Measurements from ENCODE around the gene FBXL17. TPM values are rescaled to one million over a fixed set of nuclear protein-coding genes. Genes with fewer than 3 reads are reported as not detected.

Gene FBXL17
- total RNA-seq, 1 donor from 2014 or later = 8.2 TPM

DNA sequence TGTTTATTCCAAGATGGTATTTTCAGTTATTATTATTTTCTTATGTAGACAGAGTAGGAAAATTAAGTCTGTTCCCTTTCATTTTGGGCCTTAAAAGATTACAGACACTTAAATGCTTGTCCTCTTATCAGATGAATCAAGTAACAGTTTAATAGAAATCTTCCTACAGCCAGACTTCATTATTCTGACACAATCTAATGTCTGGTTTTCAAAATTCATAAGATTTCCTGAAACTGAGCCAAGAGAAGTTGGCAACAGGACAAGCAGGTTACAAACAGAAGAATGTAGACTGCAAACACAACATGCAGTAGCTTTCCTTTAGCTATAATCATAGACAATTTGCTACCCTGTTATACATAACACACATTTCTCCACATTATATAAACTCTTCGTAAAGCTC lies 130.5 kb downstream of the FBXL17 start:
- no peaks in the 10 kb centered on the region for H3K36me3 Mint-ChIP-seq (ENCODE audit: low read depth)
- no peak overlapping the region for H3K4me3 Mint-ChIP-seq
- intact Hi-C loops (cut with micrococcal nuclease) = no loop called here
- no peak for DNase-seq (ENCODE audit: low spot score)
- no peaks in the 10 kb centered on the region for H3K9me3 Mint-ChIP-seq
- H3K27ac Mint-ChIP-seq = no peak overlapping the region
- H3K4me1 Mint-ChIP-seq (ENCODE audit: low read depth) = no peaks in the 10 kb centered on the region
- H3K27me3 Mint-ChIP-seq (ENCODE audit: insufficient read depth) = peaks cover 3% of the 10 kb centered on the region

DNA sequence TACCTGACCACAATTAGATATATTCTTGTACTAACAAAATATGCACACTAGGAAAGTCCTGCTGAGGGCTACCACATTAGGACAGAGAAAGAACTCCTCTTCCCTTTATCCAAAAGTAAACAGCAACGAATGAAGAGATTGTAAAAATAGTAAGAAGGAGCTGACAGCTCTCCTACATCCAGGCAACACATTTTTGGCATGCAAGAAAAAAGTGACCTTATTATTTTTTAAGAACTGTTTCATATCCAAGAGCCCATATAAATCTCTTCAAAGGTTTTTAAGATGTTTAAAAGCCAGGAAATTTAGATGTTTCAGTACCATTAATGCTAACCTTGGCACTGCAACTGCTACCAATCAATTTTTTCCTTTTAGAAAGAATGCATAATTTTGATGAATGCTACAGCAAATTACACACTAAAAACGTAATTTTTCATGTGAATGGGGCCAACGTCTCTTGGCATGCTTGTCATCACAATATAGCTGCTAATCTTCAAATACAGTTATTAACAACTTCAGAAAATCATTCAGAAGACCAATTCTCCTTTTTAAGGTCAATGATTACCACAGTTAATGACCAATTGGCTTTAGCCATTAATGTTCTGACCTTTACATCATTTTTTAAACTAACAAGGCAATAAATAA lies 132.0 kb downstream of the FBXL17 start:
- H3K4me3 Mint-ChIP-seq = no peak overlapping the region
- H3K9me3 Mint-ChIP-seq = no peaks in the 10 kb centered on the region
- no peak for DNase-seq (ENCODE audit: low spot score)
- intact Hi-C loops (cut with micrococcal nuclease) = no loop called here
- H3K4me1 Mint-ChIP-seq (ENCODE audit: low read depth) = no peaks in the 10 kb centered on the region
- H3K36me3 Mint-ChIP-seq (ENCODE audit: low read depth) = no peaks in the 10 kb centered on the region
- H3K27ac Mint-ChIP-seq = no peak overlapping the region
- peaks cover 3% of the 10 kb centered on the region for H3K27me3 Mint-ChIP-seq (ENCODE audit: insufficient read depth)

DNA sequence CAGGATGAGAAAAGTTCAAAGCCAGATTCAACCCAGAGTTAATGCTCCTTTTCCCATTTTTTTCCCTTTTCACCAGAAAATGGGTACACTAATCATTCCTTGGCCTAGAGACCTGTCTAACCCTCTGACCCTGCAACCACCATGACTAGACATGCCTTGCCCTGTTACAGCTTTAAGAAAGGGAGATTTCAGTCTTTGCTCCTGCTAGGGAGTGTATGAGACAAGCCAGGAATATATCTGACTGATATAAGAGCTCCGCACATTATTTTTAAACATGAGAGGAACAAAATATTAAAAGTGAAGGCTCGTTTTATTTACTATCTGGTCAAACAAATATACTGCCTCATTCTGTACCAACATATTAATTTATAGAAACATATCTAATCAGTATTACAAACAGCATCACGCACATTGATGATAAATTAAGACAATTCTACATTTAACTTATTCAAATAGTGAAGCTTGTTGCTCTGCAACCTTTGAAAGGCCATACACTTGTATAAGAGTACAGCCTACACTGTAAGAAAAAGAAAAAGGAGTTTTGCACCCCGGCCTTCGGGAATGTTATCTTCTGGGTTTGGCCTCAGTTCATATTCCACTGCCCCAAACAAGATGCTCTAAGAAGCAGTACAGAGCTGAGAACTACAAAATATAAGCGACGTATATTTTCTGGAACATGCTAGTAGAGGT lies 132.7 kb downstream of the FBXL17 start:
- Mint-ChIP-seq H3K9me3 (no peaks in the 10 kb centered on the region), H3K27me3 (ENCODE audit: insufficient read depth) (peaks cover 3% of the 10 kb centered on the region), H3K4me1 (ENCODE audit: low read depth) (no peaks in the 10 kb centered on the region), H3K27ac (no peak overlapping the region), H3K4me3 (no peak overlapping the region), H3K36me3 (ENCODE audit: low read depth) (no peaks in the 10 kb centered on the region)
- no peak for DNase-seq (ENCODE audit: low spot score)
- intact Hi-C loops (cut with micrococcal nuclease) = no loop called here

DNA sequence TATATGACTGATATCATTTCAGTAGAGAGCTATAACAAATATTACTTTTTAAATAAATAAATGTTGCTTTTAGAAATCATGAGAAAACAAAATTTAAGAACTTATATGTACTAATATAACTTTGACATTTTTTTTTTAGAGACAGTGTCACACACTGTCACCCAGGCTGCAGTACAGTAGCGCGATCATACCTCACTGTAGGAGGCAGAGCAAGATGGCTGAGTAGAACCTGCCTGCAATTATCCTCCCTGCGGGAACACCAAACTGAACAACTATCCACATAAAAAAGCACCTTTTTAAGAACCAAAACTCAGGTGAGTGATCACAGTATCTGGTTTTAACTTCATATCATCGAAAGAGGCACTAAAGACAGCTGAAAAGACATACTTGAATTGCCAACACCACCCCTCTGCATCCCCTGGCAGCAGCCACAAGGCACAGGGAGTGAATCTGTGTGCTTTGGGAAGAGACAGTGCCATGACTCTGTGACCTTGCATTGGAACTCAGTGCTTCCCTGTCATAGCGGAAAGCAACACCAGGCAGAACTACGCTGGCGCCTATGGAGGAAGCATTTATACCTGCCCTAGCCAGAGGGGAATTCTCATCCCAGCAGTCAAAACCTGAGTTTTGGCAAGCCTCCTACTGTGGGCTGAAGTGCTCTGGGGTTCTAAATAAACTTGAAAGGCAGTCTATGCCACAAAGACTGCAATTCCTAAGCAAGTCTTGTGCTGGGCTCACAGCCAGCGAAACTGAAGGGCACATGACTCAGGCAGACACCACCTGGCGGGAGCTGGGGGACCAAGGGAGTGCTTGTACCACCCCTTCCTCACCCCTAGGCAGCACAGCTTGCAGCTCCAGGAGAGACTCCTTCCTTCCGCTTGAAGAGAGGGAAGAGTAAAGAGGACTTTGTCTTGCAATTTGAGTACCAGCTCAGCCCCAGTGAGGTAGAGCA lies 142.7 kb downstream of the FBXL17 start:
- Mint-ChIP-seq H3K27me3 (ENCODE audit: insufficient read depth) (no peaks in the 10 kb centered on the region), H3K4me3 (no peak overlapping the region), H3K36me3 (ENCODE audit: low read depth) (no peaks in the 10 kb centered on the region), H3K4me1 (ENCODE audit: low read depth) (no peaks in the 10 kb centered on the region), H3K9me3 (peaks cover 5% of the 10 kb centered on the region), H3K27ac (no peak overlapping the region)
- DNase-seq (ENCODE audit: low spot score) = no peak
- intact Hi-C loops (cut with micrococcal nuclease) = no loop called here

DNA sequence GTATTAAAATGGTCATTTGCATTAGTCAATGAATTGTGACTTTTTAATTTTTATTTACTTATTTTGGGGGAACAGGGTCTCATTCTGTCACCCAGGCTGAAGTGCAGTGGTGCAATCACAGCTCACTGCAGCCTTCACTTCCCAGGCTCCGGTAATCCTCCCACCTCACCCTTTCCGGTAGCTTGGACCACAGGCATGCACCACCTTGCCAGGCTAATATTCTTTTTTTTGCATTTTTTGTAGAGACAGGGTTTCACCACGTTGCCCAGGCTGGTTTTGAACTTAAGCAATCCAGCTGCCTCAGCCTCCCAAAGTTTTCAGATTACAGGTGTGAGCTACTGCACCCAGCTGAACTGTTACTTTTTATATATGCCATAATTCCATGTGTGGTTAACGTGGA lies 143.4 kb downstream of the FBXL17 start:
- no peak for DNase-seq (ENCODE audit: low spot score)
- Mint-ChIP-seq H3K9me3 (peaks cover 5% of the 10 kb centered on the region), H3K36me3 (ENCODE audit: low read depth) (no peaks in the 10 kb centered on the region), H3K4me3 (no peak overlapping the region), H3K27ac (no peak overlapping the region), H3K4me1 (ENCODE audit: low read depth) (no peaks in the 10 kb centered on the region), H3K27me3 (ENCODE audit: insufficient read depth) (no peaks in the 10 kb centered on the region)
- intact Hi-C loops (cut with micrococcal nuclease) = no loop called here

DNA sequence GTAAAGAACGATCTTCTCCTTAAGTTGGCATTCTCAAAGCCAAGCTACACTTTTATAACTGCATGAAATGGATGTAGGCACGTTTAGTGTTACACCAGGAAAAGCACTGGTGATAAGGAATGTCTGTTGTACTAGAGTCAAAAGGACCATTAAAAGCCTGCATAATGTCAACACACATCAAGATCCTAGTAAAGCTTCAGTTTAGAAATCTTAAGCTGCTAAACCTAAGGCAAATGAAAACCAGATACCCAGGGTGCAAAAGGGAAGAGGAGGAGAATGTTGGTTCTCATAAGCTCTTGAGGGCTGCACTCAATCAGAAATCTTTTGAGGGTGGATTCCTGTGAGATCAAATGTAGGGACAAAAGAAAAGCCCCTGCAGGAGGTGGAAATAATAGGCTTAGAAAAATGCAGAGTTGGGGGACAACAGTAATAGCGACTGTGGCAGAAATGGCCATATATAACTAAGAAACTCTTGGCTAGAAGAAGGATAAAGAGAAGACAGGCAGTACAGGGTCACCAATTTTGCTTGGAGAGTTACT lies 148.2 kb downstream of the FBXL17 start:
- H3K4me3 Mint-ChIP-seq = no peak overlapping the region
- no peak for DNase-seq (ENCODE audit: low spot score)
- intact Hi-C loops (cut with micrococcal nuclease) = no loop called here
- peaks cover 5% of the 10 kb centered on the region for H3K9me3 Mint-ChIP-seq
- no peaks in the 10 kb centered on the region for H3K36me3 Mint-ChIP-seq (ENCODE audit: low read depth)
- H3K27ac Mint-ChIP-seq = no peak overlapping the region
- H3K27me3 Mint-ChIP-seq (ENCODE audit: insufficient read depth) = no peaks in the 10 kb centered on the region
- no peaks in the 10 kb centered on the region for H3K4me1 Mint-ChIP-seq (ENCODE audit: low read depth)

DNA sequence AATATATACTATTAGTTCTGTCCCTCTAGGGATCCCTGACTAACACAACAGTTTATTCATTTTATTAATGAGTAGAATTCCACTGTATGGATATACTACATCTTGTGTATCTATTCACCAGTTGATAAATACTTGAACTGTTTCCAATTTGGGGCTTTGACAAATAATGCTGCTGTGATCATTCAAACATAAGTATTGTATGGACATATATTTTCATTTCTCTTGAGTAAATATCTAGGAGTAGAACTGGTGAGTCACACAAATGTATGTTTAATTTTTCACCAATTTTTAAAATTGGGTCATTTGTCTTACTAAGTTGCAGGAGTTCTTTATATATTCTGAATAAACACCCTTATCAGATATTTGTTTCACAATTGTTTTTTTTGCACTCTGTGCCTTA lies 149.1 kb downstream of the FBXL17 start:
- H3K27ac Mint-ChIP-seq = no peak overlapping the region
- no peaks in the 10 kb centered on the region for H3K4me1 Mint-ChIP-seq (ENCODE audit: low read depth)
- no peaks in the 10 kb centered on the region for H3K36me3 Mint-ChIP-seq (ENCODE audit: low read depth)
- H3K9me3 Mint-ChIP-seq = peaks cover 5% of the 10 kb centered on the region
- intact Hi-C loops (cut with micrococcal nuclease) = no loop called here
- H3K4me3 Mint-ChIP-seq = no peak overlapping the region
- no peaks in the 10 kb centered on the region for H3K27me3 Mint-ChIP-seq (ENCODE audit: insufficient read depth)
- DNase-seq (ENCODE audit: low spot score) = no peak

DNA sequence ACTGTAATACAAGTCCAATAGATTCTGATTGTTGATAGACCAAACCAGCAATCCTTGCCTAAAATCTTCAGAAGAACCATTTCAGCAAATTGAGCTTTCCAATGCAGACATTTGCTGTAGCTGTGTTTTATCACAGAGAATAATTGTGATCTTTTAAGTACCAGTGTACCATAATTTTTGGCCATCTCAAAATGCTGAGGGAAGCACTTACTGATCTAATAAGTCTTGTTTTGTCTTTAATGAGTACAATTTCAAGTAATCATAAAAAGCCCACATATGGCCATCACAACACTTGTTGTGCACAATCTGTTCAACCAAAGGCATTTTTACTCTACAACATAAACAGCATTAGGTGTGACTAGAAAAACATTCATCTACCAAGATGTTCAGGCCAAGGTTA lies 159.9 kb downstream of the FBXL17 start:
- Mint-ChIP-seq H3K27ac (no peak overlapping the region), H3K4me1 (ENCODE audit: low read depth) (no peaks in the 10 kb centered on the region), H3K9me3 (peaks cover 12% of the 10 kb centered on the region), H3K27me3 (ENCODE audit: insufficient read depth) (no peaks in the 10 kb centered on the region), H3K36me3 (ENCODE audit: low read depth) (no peaks in the 10 kb centered on the region), H3K4me3 (no peak overlapping the region)
- intact Hi-C loops (cut with micrococcal nuclease) = no loop called here
- DNase-seq (ENCODE audit: low spot score) = no peak

DNA sequence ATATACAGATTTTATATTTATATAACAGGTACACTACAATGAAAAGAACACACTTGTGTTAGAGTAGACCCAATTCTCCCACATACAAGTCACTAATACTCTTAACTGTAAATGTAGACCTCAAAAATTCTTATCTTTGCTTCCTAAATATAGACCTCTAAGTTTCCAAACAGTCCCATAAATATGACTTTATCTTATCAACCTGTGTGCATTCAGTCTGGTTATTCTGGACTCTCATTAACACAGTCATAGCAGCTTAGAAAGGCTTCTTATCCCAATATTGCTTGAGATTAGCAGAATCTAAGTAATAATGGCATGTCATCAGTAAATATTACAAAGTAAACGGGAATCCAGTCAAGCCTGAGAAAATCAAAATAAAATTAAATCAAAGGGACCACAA lies 161.1 kb downstream of the FBXL17 start:
- no peaks in the 10 kb centered on the region for H3K4me1 Mint-ChIP-seq (ENCODE audit: low read depth)
- intact Hi-C loops (cut with micrococcal nuclease) = no loop called here
- no peak overlapping the region for H3K27ac Mint-ChIP-seq
- H3K36me3 Mint-ChIP-seq (ENCODE audit: low read depth) = no peaks in the 10 kb centered on the region
- no peaks in the 10 kb centered on the region for H3K27me3 Mint-ChIP-seq (ENCODE audit: insufficient read depth)
- no peak overlapping the region for H3K4me3 Mint-ChIP-seq
- H3K9me3 Mint-ChIP-seq = peaks cover 16% of the 10 kb centered on the region
- DNase-seq (ENCODE audit: low spot score) = no peak

DNA sequence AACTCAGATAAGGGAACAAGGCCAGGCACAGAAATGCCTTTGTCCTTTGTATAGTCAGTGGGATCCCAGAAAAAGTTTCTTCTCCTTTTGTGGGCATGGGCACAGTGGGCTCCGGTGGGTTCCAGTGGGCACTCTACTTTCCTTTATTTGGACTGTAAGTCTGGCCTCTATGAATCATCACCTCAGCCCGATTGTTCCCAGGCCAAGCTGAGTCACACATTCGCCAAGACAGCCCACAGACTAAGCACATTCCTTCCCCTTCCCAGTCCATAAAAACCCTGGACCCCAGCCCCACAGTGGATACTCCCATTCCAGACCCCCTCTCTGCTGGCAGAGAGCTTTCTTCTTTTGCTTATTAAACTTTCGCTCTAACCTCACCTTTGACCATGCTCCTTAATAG lies 165.0 kb downstream of the FBXL17 start:
- no peak for DNase-seq (ENCODE audit: low spot score)
- Mint-ChIP-seq H3K36me3 (ENCODE audit: low read depth) (no peaks in the 10 kb centered on the region), H3K4me1 (ENCODE audit: low read depth) (no peaks in the 10 kb centered on the region), H3K9me3 (peaks cover 20% of the 10 kb centered on the region), H3K27ac (no peak overlapping the region), H3K27me3 (ENCODE audit: insufficient read depth) (no peaks in the 10 kb centered on the region), H3K4me3 (no peak overlapping the region)
- intact Hi-C loops (cut with micrococcal nuclease) = no loop called here

DNA sequence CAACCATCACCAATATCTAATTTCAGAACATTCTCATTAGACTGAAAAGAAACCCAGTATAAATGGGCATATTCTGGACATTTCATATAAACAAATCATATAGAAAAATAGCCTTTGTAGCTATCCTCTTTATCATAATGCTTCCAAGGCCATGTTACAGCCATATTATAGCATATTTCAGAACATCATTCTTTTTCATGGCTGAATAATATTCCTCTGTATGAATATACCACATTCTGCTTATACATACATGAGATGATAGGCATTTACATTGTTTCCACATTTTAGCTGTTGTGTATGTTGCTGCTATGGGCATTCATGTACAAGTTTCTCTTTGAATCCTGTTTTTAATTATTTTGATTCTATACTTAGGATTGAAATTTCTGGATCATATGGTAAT lies 167.0 kb downstream of the FBXL17 start:
- H3K27ac Mint-ChIP-seq = no peak overlapping the region
- H3K27me3 Mint-ChIP-seq (ENCODE audit: insufficient read depth) = no peaks in the 10 kb centered on the region
- intact Hi-C loops (cut with micrococcal nuclease) = no loop called here
- no peak overlapping the region for H3K4me3 Mint-ChIP-seq
- DNase-seq (ENCODE audit: low spot score) = no peak
- H3K4me1 Mint-ChIP-seq (ENCODE audit: low read depth) = no peaks in the 10 kb centered on the region
- no peaks in the 10 kb centered on the region for H3K36me3 Mint-ChIP-seq (ENCODE audit: low read depth)
- peaks cover 20% of the 10 kb centered on the region for H3K9me3 Mint-ChIP-seq

DNA sequence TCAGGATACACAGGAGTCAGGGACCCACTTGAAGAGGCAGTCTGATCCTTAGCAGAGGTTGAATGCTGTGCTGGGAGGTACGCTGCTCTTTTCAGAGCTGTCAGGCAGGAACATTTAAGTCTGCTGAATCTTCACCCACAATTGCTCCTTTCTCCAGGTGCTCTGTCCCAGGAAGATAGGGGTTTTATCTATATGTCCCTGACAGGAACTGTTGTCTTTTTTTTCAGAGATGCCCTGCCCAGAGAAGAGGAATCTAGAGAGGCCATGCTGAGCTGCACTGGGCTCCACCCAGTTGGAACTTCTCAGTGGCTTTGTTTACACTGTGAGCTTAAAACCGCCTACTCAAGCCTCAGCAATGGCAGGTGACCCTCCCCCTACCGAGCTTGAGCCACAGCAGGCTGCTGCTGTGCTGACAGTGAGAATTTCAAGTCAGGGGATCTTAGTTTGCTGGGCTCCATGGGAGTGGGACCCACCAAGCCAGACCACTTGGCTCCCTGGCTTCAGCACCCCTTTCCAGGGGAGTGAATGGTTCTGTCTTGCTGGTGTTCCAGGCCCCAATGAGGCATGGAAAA lies 169.0 kb downstream of the FBXL17 start:
- intact Hi-C loops (cut with micrococcal nuclease) = no loop called here
- no peaks in the 10 kb centered on the region for H3K36me3 Mint-ChIP-seq (ENCODE audit: low read depth)
- DNase-seq (ENCODE audit: low spot score) = no peak
- no peak overlapping the region for H3K4me3 Mint-ChIP-seq
- H3K27me3 Mint-ChIP-seq (ENCODE audit: insufficient read depth) = no peaks in the 10 kb centered on the region
- H3K9me3 Mint-ChIP-seq = peaks cover 15% of the 10 kb centered on the region
- no peak overlapping the region for H3K27ac Mint-ChIP-seq
- no peaks in the 10 kb centered on the region for H3K4me1 Mint-ChIP-seq (ENCODE audit: low read depth)
